ENCODE measurements around the gene POLR2L. TPM values are rescaled to one million over a fixed set of nuclear protein-coding genes. Genes with fewer than 3 reads are reported as not detected.
A peak's percentile ranks its signal among the peaks of the same experiment; 100 is the strongest.

The POLR2L gene
- total RNA-seq, 1 donor from 2014 or later, result 106 TPM

DNA sequence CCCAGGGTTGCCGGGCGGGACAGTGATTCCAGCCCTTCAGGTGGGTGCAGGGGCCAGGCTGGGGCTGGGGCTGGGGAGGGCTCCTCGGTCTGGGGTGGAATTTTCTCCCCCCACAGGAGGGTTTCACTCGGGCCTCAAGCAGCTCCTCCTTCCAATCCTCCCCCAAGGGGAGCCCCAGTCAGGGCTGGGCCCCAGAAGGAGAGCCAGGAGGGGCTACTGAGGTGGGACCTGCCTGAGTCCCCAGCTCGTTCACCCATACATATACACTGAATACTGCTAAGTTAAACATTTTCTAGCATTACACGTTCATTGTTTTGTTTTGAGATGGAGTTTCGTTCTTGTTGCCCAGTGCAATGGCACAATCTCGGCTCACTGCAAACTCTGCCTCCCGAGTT lies 16.1 kb downstream of the POLR2L start:
- Mint-ChIP-seq H3K4me3 (peak overlapping the region; percentile 77), H3K27ac (peak overlapping the region; percentile 79), H3K4me1 (ENCODE audit: unreplicated experiment) (peaks cover 10% of the 10 kb centered on the region), H3K9me3 (no peaks in the 10 kb centered on the region), H3K36me3 (no peaks in the 10 kb centered on the region), H3K27me3 (peaks cover 34% of the 10 kb centered on the region)
- no peak for DNase-seq (ENCODE audit: extremely low spot score, unreplicated experiment)
- TF ChIP-seq, protein P1, sequence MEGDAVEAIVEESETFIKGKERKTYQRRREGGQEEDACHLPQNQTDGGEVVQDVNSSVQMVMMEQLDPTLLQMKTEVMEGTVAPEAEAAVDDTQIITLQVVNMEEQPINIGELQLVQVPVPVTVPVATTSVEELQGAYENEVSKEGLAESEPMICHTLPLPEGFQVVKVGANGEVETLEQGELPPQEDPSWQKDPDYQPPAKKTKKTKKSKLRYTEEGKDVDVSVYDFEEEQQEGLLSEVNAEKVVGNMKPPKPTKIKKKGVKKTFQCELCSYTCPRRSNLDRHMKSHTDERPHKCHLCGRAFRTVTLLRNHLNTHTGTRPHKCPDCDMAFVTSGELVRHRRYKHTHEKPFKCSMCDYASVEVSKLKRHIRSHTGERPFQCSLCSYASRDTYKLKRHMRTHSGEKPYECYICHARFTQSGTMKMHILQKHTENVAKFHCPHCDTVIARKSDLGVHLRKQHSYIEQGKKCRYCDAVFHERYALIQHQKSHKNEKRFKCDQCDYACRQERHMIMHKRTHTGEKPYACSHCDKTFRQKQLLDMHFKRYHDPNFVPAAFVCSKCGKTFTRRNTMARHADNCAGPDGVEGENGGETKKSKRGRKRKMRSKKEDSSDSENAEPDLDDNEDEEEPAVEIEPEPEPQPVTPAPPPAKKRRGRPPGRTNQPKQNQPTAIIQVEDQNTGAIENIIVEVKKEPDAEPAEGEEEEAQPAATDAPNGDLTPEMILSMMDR (conservative IDR thresholded peaks at IDR 0.05), result no peak

DNA sequence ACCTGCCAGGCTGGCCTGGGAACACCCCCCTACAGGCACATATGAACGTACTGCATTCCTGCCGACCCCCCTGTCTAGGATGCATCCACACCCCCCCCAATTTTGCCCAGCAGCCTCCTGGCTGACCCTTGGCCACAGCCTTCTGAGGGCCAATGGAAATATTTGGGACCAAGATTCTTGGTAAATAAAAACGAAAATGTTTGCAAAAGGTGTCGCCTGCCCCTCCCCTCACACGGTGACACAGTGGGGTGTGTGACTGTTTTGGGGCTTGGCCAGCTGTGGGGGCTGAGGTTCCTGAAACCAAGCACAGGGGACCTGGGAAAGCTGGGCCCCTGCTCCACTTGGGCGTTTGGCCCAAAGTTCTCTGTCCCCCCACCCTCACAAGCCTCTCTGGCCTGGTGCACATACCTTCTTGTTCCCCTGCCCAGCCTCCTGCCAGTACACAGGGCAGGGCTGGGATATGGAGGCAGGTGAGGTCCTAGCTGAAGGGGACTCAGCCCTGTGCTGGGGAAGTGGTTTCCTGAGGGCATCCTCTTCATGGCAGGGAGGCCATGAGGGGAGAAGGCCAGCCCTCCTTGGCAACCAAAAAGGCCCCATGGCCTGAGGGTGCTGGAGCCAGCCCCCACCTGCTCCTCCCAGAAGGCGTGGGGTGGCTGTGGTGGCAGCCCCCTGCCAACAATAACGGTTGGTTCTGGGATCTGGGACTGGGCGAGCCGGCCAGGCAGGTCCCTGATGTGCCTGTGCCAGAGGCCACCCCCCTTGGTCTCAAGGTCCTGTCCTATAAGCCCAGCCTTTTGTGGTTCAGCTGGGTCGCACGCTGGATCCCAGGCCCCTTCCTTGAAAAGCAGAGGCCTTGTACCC lies 16.7 kb downstream of the POLR2L start:
- H3K9me3 Mint-ChIP-seq, result no peaks in the 10 kb centered on the region
- peaks cover 32% of the 10 kb centered on the region for H3K27me3 Mint-ChIP-seq
- no peaks in the 10 kb centered on the region for H3K36me3 Mint-ChIP-seq
- no peak for DNase-seq (ENCODE audit: extremely low spot score, unreplicated experiment)
- TF ChIP-seq, protein P1 (conservative IDR thresholded peaks at IDR 0.05), result no peak
- peak overlapping the region; percentile 29 for H3K27ac Mint-ChIP-seq
- H3K4me1 Mint-ChIP-seq (ENCODE audit: unreplicated experiment), result peaks cover 10% of the 10 kb centered on the region
- no peak overlapping the region for H3K4me3 Mint-ChIP-seq

DNA sequence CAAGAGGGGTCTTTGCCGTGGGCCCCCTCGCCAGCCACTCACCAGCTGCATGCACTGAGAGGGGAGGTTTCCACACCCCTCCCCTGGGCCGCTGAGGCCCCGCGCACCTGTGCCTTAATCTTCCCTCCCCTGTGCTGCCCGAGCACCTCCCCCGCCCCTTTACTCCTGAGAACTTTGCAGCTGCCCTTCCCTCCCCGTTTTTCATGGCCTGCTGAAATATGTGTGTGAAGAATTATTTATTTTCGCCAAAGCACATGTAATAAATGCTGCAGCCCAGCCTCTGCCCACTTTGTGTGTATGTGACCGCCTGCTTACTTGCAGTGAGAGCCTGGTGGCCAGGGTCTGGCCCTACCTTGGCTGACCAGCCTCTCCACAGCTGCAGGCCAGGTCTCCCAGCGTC lies 17.4 kb downstream of the POLR2L start:
- H3K36me3 Mint-ChIP-seq, result no peaks in the 10 kb centered on the region
- H3K27me3 Mint-ChIP-seq, result peaks cover 27% of the 10 kb centered on the region
- H3K9me3 Mint-ChIP-seq, result no peaks in the 10 kb centered on the region

DNA sequence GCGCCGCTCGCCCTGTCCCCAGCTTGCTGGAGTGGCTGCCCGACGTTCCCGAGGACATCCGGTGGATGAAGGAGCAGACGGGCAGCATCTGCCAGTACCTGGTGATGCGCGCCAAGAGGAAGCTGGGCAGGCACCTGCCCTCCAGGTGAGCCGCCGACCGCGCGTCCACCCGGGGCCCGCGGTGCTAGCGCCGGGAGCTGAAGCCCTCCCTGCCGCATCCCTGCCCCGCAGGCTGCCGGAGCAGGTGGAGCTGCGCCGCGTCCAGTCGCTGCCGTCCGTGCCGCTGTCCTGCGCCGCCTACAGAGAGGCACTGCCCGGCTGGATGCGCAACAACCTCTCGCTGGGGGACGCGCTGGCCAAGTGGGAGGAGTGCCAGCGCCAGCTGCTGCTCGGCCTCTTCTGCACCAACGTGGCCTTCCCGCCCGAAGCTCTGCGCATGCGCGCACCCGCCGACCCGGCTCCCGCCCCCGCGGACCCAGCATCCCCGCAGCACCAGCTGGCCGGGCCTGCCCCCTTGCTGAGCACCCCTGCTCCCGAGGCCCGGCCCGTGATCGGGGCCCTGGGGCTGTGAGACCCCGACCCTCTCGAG lies 17.9 kb downstream of the POLR2L start:
- H3K27me3 Mint-ChIP-seq, result peaks cover 24% of the 10 kb centered on the region
- H3K4me3 Mint-ChIP-seq, result no peak overlapping the region
- H3K36me3 Mint-ChIP-seq, result no peaks in the 10 kb centered on the region
- TF ChIP-seq, protein P1 (conservative IDR thresholded peaks at IDR 0.05), result no peak
- no peaks in the 10 kb centered on the region for H3K9me3 Mint-ChIP-seq
- peaks cover 10% of the 10 kb centered on the region for H3K4me1 Mint-ChIP-seq (ENCODE audit: unreplicated experiment)
- H3K27ac Mint-ChIP-seq, result no peak overlapping the region
- DNase-seq (ENCODE audit: extremely low spot score, unreplicated experiment), result no peak

More for the DNA sequence above, 17.4 kb downstream of the POLR2L start:
- TF ChIP-seq, protein P1 (conservative IDR thresholded peaks at IDR 0.05), result no peak
- no peak for DNase-seq (ENCODE audit: extremely low spot score, unreplicated experiment)
- Mint-ChIP-seq H3K4me3 (no peak overlapping the region), H3K4me1 (ENCODE audit: unreplicated experiment) (peaks cover 10% of the 10 kb centered on the region), H3K27ac (peak overlapping the region; percentile 29)

DNA sequence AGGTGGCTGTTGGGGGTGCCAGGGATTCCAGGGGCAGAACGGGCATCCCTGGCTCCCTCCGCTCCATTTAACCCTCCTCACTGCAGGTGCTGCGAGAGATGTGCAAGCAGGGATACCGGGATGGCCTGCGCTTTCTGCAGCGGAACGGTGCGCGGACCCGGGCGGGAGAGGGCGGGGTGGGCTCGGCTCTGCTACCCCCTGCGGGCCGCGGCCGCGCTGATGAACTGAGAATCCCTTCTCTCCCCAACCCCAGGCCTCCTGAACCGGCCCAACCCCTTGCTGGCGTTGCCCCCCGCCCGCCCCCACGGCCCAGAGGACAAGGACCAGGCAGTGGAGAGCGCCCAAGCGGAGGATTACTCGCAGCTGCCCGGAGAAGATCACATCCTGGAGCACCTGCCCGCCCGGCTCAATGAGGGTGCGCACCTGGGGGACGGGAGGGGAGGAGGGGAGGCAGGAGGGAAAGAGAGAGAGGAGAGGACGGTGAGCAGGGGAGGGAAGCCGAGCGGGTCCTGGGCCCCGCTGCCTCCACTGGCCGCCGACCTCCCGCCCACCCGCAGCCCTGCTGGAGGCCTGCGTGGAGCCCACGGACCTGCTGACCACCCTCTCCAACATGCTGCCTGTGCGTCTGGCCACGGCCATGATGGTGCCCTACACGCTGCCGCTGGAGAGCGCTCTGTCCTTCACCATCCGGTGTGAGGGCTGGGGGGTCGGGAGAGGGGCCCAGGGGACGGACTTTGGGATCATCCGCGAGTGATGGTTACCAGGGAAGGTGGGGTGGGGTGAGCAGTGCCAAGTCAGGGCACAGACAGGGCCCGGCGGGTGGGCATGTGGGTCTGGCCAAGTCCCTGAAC lies 18.7 kb downstream of the POLR2L start:
- Mint-ChIP-seq H3K9me3 (no peaks in the 10 kb centered on the region), H3K27ac (no peak overlapping the region), H3K27me3 (peaks cover 17% of the 10 kb centered on the region), H3K4me3 (no peak overlapping the region), H3K36me3 (no peaks in the 10 kb centered on the region), H3K4me1 (ENCODE audit: unreplicated experiment) (peaks cover 10% of the 10 kb centered on the region)
- DNase-seq (ENCODE audit: extremely low spot score, unreplicated experiment), result no peak
- TF ChIP-seq, protein P1 (conservative IDR thresholded peaks at IDR 0.05), result no peak

Measured in type B pancreatic cell (in vitro differentiated cells).